GM21717 (cell line): ENCODE data around the gene TBC1D16.

Experiments
- ATAC-seq: cut with Tn5 transposase; IDR thresholded peaks from one replicate; pipeline ENCODE4 v1.9.1; 2021; ENCODE audit warnings: mild to moderate bottlenecking, moderate library complexity; ENCODE audit not compliant: unreplicated experiment

TBC1D16 gene

GRCh38 chr17:79942591-79943346 is 92.9 kb downstream of the TBC1D16 start:
- no peak for ATAC-seq

- no peak for ATAC-seq
These were observed 93.7 kb downstream of the TBC1D16 start for GRCh38 chr17:79942011-79942405.

GRCh38 chr17:79941088-79942010 is 94.3 kb downstream of the TBC1D16 start:
- no peak for ATAC-seq

GRCh38 chr17:79940459-79941087 is 95.1 kb downstream of the TBC1D16 start:
- no peak for ATAC-seq

- ATAC-seq, result no peak
These were observed 95.8 kb downstream of the TBC1D16 start for GRCh38 chr17:79939755-79940458.

- no peak for ATAC-seq
These were observed 96.6 kb downstream of the TBC1D16 start for GRCh38 chr17:79939094-79939435.

- no peak for ATAC-seq
These were observed 97.2 kb downstream of the TBC1D16 start for GRCh38 chr17:79938336-79939093.

- no peak for ATAC-seq
These were observed 98.0 kb downstream of the TBC1D16 start for GRCh38 chr17:79937391-79938335.

GRCh38 chr17:79936641-79937381 is 98.9 kb downstream of the TBC1D16 start:
- ATAC-seq, result no peak

GRCh38 chr17:79936050-79936449 is 99.6 kb downstream of the TBC1D16 start:
- no peak for ATAC-seq

GRCh38 chr17:79935197-79935885 is 100.3 kb downstream of the TBC1D16 start:
- no peak for ATAC-seq

- no peak for ATAC-seq
These were observed 101.1 kb downstream of the TBC1D16 start for GRCh38 chr17:79934653-79934970.

- ATAC-seq, result no peak
These were observed 101.6 kb downstream of the TBC1D16 start for GRCh38 chr17:79933863-79934652.

GRCh38 chr17:79932451-79933306 is 103.0 kb downstream of the TBC1D16 start:
- no peak for ATAC-seq

- ATAC-seq, result no peak
These were observed 103.8 kb downstream of the TBC1D16 start for GRCh38 chr17:79931817-79932309.
